ENCODE data around the gene MYOT. TPM values are rescaled to one million over a fixed set of nuclear protein-coding genes. Genes with fewer than 3 reads are reported as not detected.
A peak's percentile ranks its signal among the peaks of the same experiment; 100 is the strongest.

MYOT gene
- polyA plus RNA-seq, 10 donors: 120 to 384 (median 266) TPM

DNA sequence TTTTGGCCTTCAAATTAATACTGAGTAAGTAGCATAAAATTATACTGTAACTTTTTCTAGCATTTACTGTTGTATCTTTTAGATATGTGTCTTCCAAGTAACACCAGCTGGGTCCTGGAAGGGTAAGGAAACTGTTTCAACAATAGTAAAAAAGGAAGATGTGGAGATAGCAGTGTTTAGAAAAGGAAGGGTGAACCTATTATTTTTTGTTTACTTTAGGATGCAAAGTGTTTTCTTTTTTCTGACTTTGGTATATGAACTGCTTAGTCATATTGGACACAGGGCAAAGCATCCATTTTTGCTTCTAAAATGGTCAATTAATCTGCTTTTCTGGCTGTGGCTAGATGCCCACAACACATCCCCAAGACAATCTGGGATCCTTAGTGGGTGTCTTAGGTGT lies 26.9 kb downstream of the MYOT start:
- no peak for DNase-seq

DNA sequence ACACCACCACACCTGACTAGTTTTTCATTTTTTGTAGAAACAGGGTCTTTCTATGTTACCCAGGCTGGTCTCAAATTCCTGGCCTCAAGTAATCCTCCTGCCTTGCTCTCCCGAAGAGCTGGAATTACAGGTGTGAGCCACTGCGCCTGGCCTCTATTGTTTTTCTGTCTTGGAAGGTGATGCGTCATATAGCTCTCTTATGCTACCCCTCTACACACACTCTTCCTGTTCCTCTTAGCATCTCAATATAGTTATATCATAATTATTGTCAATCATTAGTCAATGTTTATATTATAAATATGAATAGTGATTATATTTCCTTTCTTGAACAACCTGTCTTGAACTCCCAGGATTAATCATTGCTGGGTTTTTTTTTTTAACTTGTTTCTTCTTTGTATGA lies 28.9 kb downstream of the MYOT start:
- DNase-seq: no peak

DNA sequence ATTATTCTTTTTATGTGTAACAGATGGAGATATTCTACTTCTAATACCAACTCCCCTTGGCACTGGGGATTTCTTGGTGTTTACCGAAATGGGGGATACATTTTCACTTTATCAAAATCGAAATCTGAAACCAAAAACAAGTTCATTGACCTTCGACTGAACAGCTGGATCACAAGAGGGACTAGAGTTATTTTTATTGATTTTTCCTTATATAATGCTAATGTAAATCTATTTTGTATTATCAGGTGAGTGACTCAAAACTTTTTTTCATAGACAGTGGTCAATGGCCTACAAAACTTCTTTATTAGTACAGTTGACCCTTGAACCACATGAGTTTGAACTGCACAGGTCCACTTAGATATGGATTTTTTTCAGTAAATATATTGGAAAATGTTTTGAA lies 31.8 kb downstream of the MYOT start:
- no peak for DNase-seq

DNA sequence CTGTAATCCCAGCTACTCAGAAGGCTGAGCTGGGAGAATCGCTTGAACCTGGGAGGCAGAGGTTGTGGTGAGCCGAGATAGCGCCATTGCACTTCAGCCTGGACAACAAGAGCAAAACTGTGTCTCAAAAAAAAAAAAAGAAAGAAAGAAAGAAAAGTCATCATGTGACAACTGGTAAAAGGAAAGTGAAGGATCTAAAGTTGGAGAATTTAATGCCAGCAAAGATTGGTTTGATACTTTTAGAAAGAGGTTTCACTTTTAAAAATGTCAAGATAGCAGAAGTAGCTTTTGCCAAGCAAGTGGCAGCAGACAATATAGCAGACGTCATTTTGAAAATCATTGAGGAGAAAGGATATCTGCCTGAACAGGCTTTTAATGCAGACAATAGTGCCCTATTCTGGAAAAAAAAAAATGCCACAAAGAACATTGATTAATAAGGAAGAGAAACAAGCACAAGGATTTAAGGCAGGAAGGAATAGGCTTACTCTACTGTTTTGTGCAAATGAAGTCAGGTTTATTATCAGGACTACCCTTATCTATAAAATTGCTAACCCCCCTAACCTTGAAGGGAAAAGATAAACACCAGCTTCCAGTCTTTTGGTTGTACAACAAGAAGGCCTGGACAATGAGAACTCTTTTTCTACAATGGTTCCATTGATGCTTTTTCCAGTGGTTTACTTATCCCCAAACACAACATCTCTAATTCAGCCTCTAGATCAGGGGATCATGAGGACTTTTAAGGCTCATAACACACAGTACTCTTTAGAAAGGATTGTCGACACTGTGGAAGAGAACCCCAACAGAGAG lies 33.6 kb downstream of the MYOT start:
- DNase-seq: no peak

DNA sequence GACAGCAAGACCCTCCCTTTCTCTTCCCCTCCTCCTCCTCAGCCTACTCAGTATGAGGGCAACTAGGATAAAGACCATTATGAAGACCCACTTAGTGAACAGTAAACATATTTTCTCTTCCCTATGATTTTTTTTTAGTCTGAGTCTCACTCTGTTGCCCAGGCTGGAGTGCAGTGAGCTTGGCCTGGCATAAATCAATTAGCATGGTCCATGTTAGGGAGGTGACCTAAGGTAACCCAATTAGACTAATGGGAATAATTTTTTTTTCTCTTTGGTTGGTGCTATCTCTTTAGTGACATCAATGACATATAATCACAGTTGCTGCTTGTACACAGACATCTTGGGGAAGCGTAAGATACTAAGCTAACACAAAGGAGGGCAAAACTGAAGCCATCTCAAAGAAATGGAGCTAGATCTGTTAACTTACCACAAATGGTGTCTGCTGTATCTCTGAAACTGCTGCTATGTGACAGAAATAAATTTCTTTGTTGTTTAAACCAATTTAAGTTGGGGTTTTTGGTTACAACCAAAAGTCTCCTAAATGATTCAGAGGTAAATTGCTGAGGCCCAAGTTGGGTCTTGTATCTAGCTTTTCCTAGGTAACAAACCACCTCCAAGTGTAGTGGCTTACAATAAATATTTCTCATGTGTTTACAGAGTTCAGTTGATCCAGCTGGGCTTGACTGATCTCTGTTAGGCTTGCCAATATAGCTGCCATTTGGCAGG lies 34.9 kb downstream of the MYOT start:
- no peak for DNase-seq

DNA sequence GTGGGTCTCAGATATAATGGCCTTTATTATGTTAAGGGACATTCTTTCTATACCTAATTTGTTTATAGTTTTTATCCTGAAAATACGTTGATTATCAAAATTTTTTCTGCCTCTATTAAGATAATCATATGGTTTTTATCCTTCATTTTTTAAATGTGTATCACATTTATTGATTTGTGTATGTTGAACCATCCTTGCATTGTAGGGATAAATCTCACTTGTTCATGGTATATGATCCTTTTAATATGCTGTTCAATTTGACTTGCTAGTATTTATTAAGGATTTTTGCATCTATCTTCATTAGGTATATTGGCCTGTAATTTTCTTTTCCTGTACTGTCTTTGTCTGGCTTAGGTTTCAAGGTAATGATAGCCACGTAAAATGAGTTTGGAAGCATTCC lies 47.1 kb downstream of the MYOT start:
- DNase-seq: no peak

DNA sequence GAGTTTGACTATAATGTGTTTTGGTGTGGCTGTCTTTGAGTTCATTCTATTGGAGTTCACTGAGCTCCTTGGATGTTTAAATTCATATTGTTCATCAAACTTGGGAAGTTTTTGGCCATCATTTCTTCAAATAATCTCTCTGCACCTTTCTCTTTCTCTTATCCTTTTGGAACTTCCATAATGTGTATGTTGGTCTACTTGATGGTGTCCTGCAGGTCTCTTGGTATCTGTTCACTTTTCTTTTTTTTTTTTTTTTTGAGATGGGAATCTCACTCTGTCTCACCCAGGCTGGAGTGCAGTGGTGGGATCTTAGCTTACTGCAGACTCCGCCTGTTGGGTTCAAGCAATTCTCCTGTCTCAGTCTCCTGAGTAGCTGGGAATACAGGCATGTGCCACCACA lies 49.3 kb downstream of the MYOT start:
- DNase-seq: no peak

DNA sequence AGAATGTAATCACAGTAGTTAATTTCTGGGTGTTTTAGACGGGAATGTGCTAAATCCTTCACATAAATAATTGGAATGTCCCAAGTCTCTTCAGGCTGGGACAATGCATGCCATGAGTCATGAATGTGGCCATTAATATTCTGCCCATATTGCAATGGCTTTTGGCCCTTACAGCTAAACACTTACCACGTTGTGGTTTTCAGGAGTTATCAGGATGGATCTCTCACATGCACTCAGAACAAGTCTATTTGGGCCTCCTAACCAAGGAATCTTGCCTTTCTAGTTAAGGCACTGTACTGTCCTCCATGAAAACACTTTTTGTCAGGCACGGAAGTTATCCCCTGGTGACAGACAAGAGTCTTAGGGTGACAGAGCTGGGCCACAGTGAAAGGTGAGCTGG lies 54.3 kb downstream of the MYOT start:
- DNase-seq: peak in 1 of 3 donors; percentile 5

DNA sequence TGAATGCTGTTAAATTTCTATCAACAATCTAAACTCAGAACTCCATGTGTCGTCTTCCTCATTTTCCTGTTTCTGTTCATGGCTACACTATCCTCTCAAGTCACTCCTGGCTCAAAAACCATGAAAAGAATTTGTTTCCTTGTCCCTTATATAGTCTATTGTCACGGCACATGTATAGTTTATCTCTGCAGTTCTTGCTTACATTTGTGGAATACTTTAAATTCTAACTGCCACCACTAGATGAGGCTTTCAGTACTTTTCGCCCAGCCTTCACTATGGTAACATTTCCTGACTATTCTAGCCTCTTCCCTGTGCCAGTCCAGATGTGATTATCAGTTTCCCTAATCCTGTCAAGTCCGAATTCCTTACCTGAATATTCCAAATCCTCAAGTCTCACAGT lies 56.2 kb downstream of the MYOT start:
- DNase-seq: no peak

DNA sequence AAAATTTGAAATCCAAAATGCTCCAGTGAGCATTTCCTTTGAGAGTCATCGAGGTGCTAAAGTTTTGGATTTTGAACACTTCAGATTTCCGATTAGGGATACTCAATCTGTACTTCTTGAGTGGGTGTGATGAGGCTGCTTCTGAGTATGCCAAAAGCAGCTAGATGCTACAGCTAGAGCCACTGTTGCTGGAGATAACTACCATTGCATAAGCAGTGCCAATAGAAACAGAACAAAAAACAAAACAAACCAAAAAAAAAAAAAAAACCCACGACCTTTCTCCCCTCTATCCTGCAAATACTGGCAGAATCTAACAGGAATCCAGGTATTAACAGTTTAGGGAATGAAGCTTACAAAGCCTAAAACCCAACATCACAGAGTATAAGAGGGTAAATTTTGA lies 65.1 kb downstream of the MYOT start:
- no peak for DNase-seq

DNA sequence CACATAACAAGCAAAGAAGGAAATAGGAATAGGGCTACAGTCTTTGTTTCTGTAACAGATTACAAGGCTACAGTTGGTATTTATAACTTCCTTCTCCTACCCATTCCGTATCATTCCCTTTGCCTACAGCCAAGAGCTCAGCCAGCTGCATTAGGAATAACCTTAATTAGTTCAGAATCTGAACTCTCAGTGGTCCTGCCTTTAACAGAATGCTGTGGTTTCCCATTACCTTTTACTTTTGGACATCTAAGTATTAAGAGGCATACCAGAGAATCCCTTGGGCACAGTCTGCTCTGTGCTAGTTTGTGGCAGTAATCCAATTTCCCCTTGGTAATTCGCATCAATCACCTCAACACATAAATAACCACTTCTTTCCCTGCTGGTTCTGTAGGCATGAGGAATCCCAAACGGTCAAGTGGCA lies 65.8 kb downstream of the MYOT start:
- peak in 2 of 3 donors; percentile 5 to 10 for DNase-seq

DNA sequence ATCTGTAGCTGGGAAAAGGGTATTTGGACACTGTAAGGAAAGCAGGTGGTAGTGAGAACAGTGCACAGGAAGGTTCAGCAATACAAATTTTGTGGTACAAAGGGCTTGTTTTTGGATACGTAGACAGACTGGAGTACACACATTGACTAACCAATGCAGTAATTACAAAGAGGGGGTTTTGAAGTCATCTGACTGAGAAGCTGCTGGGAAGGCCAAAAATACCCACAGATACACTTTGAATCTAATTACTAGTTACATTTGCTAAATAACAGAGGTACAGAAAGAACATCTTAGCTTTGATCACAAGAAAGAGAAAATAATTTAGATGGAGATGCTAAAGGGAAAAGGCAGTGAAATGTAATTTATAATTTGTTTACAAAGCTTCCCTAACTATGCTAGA lies 67.5 kb downstream of the MYOT start:
- DNase-seq: no peak

DNA sequence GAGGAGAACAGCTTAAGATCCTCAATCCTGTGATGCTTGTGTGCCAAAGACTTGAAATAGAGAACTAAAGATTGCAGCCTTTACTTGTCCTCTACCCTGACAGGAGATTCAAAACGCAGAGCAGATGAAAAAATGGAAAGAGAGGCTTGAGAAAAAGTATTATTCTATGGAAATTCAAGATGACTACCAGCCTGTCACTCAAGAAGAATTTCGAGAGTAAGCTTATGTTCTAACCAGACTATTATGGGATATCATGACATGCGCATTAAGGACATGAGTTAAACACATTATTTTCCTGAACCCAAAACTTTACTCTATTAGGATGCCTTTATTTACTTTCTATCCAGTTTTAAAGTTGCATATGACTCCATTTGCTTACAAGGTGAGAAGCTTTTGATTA lies 68.0 kb downstream of the MYOT start:
- DNase-seq: no peak

Other genes with a start within 250 kb of the MYOT start
- gene KLHL3, start 131.8 kb upstream of the MYOT start, polyA plus RNA-seq (ENCODE audit: insufficient read length in 10 of 10): 1 to 10 TPM; 2.5 to 8.5 (median 4.1) TPM
- 10 to 100 TPM; 25.7 to 55.6 (median 34.3) TPM for gene HNRNPA0, start 113.5 kb upstream of the MYOT start, polyA plus RNA-seq (ENCODE audit: insufficient read length in 10 of 10)
- under 1 TPM; 0.22 to 0.59 (median 0.39) TPM for gene PKD2L2, start 21.6 kb downstream of the MYOT start, polyA plus RNA-seq (ENCODE audit: insufficient read length in 10 of 10)
- 10 to 100 TPM; 17.1 to 26.6 (median 23.9) TPM for gene FAM13B, start 165.2 kb downstream of the MYOT start, polyA plus RNA-seq (ENCODE audit: insufficient read length in 10 of 10)
- gene WNT8A, start 216.2 kb downstream of the MYOT start, polyA plus RNA-seq (ENCODE audit: insufficient read length in 10 of 10): not detected